K562 (cell line): ENCODE data around the gene PACS1. TPM values are rescaled to one million over a fixed set of nuclear protein-coding genes. Genes with fewer than 3 reads are reported as not detected.
A peak's percentile ranks its signal among the peaks of the same experiment; 100 is the strongest.

Experiments used
- ATAC-seq: fragments of 200-7000 bp; cut with Tn5 transposase; 3 replicates; pipeline ENCODE4 v1.9.1; 2020; ENCODE audit warnings: moderate library complexity
- BruUV-seq: library from RNA; stranded (reverse); fragments of 400-500 nt; replicated peaks from 2 replicates; lab custom pipeline; 2021; lab: Mats Ljungman, UMichigan
- CTCF ChIA-PET: fragments of 300-600 bp; formaldehyde crosslinking; extraction: SDS; loops from one replicate; lab custom pipeline; 2021; ENCODE audit warnings: low intra/inter-chr PET ratio; lab: Yijun Ruan, JAX
- POLR2A ChIA-PET: fragments of 300-600, 350-650 bp; sonication (Branson Sonifier 250); formaldehyde crosslinking; extraction: SDS; loops from one replicate; lab custom pipeline; 2021; ENCODE audit warnings: antibody characterized with exemption, inconsistent platforms; lab: Yijun Ruan, JAX
- DNase-seq, 4 experiments: peaks; one replicate each; pipeline versions ENCODE4 v3.0.0 to v3.0.0-alpha.2; 2011 to 2018; ENCODE audit warnings: low spot score in 3 of 4, mixed read lengths in 3 of 4; ENCODE audit errors: extremely low read depth in 1 of 4
- FAIRE-seq: peaks from 2 replicates; lab custom pipeline; 2011; peaks lifted over from hg19 to GRCh38; lab: Jason Lieb, UNC
- H2AFZ ChIP-seq: 2 replicates; pipeline ENCODE4 v1.6.0; 2011; ENCODE audit warnings: low read depth, low read length, control low read depth, inconsistent platforms
- H3K27ac ChIP-seq: fragments of 200-600 bp; 3 replicates; pipeline ENCODE4 v1.8.0; 2011; ENCODE audit warnings: low read depth, mild to moderate bottlenecking, control low read depth, inconsistent platforms, low read length, moderate library complexity, mixed read lengths; ENCODE audit errors: extremely low read depth
- H3K27me3 ChIP-seq, 2 experiments: fragments of 300-600 bp in 1 of 2; 2 replicates in 1 of 2; 3 replicates in 1 of 2; pipeline versions ENCODE4 v1.6.0 to v1.8.0; 2011; ENCODE audit warnings: inconsistent platforms in 2 of 2, low read length in 2 of 2, mild to moderate bottlenecking in 1 of 2, mixed read lengths in 1 of 2, moderate library complexity in 1 of 2; ENCODE audit not compliant: control insufficient read depth in 2 of 2, insufficient read depth in 2 of 2
- H3K36me3 ChIP-seq: fragments of 300-600 bp; 3 replicates; pipeline ENCODE4 v1.8.0; 2011; ENCODE audit warnings: mild to moderate bottlenecking, low read length, inconsistent platforms; ENCODE audit not compliant: control insufficient read depth, insufficient read depth
- H3K4me1 ChIP-seq, 2 experiments: fragments of 200-600 bp in 1 of 2; replicated peaks in 1 of 2; 2 replicates in 1 of 2; 3 replicates in 1 of 2; pipeline versions ENCODE4 v1.5.1 to v1.8.0; 2011; ENCODE audit warnings: inconsistent platforms in 2 of 2, low read length in 2 of 2, mild to moderate bottlenecking in 1 of 2, mixed read lengths in 1 of 2, moderate library complexity in 1 of 2; ENCODE audit not compliant: control insufficient read depth in 2 of 2, insufficient read depth in 2 of 2
- H3K4me2 ChIP-seq: 2 replicates; pipeline ENCODE4 v1.6.1; 2011; ENCODE audit warnings: low read length, control low read depth, inconsistent platforms, mixed read lengths; ENCODE audit not compliant: insufficient read depth
- H3K4me3 ChIP-seq: fragments of 200-600 bp; sonication (generic), shearing (Covaris generic); 2 replicates; pipeline ENCODE4 v1.5.1; 2016; ENCODE audit warnings: control low read depth, inconsistent platforms
- H3K79me2 ChIP-seq: fragments of 200-600 bp; 3 replicates; pipeline ENCODE4 v1.8.0; 2011; ENCODE audit warnings: low read length, inconsistent platforms; ENCODE audit not compliant: control insufficient read depth, insufficient read depth
- H3K9ac ChIP-seq, 2 experiments: 2 replicates each; pipeline versions ENCODE4 v1.6.0 to v1.6.1; 2011; ENCODE audit warnings: low read depth in 2 of 2, low read length in 2 of 2, control low read depth in 1 of 2, inconsistent platforms in 1 of 2, mild to moderate bottlenecking in 1 of 2, mixed read lengths in 1 of 2; ENCODE audit not compliant: insufficient read depth in 1 of 2
- H3K9me1 ChIP-seq: one replicate; pipeline ENCODE4 v1.6.0; 2011; ENCODE audit warnings: inconsistent platforms, mild to moderate bottlenecking, low read length, moderate library complexity; ENCODE audit not compliant: control insufficient read depth, insufficient read depth
- H3K9me3 ChIP-seq: replicated peaks from 2 replicates; pipeline ENCODE4 v1.5.1; 2011; ENCODE audit warnings: low read depth, low read length, inconsistent platforms; ENCODE audit not compliant: control insufficient read depth, insufficient read depth
- H4K20me1 ChIP-seq: replicated peaks from 2 replicates; pipeline ENCODE4 v1.6.1; 2011; ENCODE audit warnings: low read length, inconsistent platforms, mixed read lengths; ENCODE audit not compliant: control insufficient read depth, insufficient read depth
- BCOR ChIP-seq: fragments of 450-650 bp; IDR thresholded peaks from 2 replicates; pipeline ENCODE4 v1.6.1; 2016
- BRF2 ChIP-seq: IDR thresholded peaks from 3 replicates; pipeline ENCODE4 v1.6.1; 2011; ENCODE audit warnings: borderline replicate concordance, mild to moderate bottlenecking; ENCODE audit not compliant: insufficient read length, insufficient read depth
- ELF1 ChIP-seq: fragments of 200-800 bp; sonication (Bioruptor generic); IDR thresholded peaks from 2 replicates; pipeline ENCODE4 v1.6.1; 2016; ENCODE audit warnings: missing genetic modification characterization, missing compliant biosample characterization
- GTF2F1 ChIP-seq: IDR thresholded peaks from 2 replicates; pipeline ENCODE4 v1.6.1; 2011; ENCODE audit warnings: low read depth, low read length, improper control_type of control experiment
- MTA3 ChIP-seq: fragments of 450-650 bp; formaldehyde crosslinking; IDR thresholded peaks from 2 replicates; pipeline ENCODE4 v1.6.1; 2017; ENCODE audit warnings: mild to moderate bottlenecking, borderline replicate concordance
- MYNN ChIP-seq, 2 experiments: sonication (generic); formaldehyde crosslinking in 1 of 2; IDR thresholded peaks; 2 replicates each; pipeline versions ENCODE4 v1.5.0 to v1.6.1; 2016 to 2020; ENCODE audit warnings: antibody characterized with exemption in 1 of 2, missing genetic modification reagents in 1 of 2
- NBN ChIP-seq: fragments of 450-650 bp; IDR thresholded peaks from 2 replicates; pipeline ENCODE4 v1.6.1; 2016; ENCODE audit warnings: low read depth, mild to moderate bottlenecking
- PRDM10 ChIP-seq: fragments of 450-650 bp; IDR thresholded peaks from 2 replicates; pipeline ENCODE4 v1.6.1; 2018; ENCODE audit not compliant: partially characterized antibody
- SIN3B ChIP-seq: fragments of 450-650 bp; IDR thresholded peaks from 2 replicates; pipeline ENCODE4 v1.6.1; 2017; ENCODE audit warnings: low read depth, mild to moderate bottlenecking, moderate library complexity
- SRSF9 ChIP-seq: fragments of 200-400 bp; formaldehyde crosslinking; IDR thresholded peaks from 2 replicates; pipeline ENCODE4 v1.6.1; 2017; ENCODE audit warnings: low read depth, low read length, borderline replicate concordance
- THRB ChIP-seq: fragments of 450-650 bp; formaldehyde crosslinking; conservative IDR thresholded peaks from 2 replicates; pipeline ENCODE4 v1.4.0; 2022; ENCODE audit warnings: mild to moderate bottlenecking, missing genetic modification characterization
- ZNF507 ChIP-seq: conservative IDR thresholded peaks from 2 replicates; pipeline ENCODE4 v1.6.1; 2017; ENCODE audit warnings: missing genetic modification characterization, missing compliant biosample characterization
- WGBS: fragments of 100-300 bp; shearing (Covaris generic); methylation state at CpG from one replicate; pipeline ENCODE4 v1.1.6; 2016; ENCODE audit warnings: low coverage, mixed read lengths; ENCODE audit not compliant: insufficient coverage; ENCODE audit errors: missing lambda C conversion rate; 5-methylcytosine and 5-hydroxymethylcytosine counted together
- in situ Hi-C: fragments of 300-500 bp; cut with MboI; formaldehyde crosslinking; loops from 4 replicates; pipeline ENCODE4 v1.15.0; 2018; ENCODE audit warnings: inconsistent platforms, mixed read lengths
- intact Hi-C: fragments of 100-400 bp; cut with micrococcal nuclease; formaldehyde crosslinking; loops from 2 replicates; pipeline ENCODE4 v1.14.2; 2022
- polyA plus RNA-seq, 8 experiments: library from polyadenylated mRNA; depleted of rRNA in 4 of 8; stranded (reverse) in 5 of 8; unstranded in 3 of 8; fragments of >200 nt; fragmentation: Nextera tagmentation in 2 of 8; fragmentation: Illumina TruSeq in 1 of 8; extraction: Ambion mirVana in 2 of 8; extraction: Trizol in 1 of 8; gene quantifications; 2 replicates each; pipeline versions ENCODE4 v1.2.1 to v1.2.3, GENCODE V29; 2011 to 2014; ENCODE audit warnings: inconsistent platforms in 1 of 8, missing spikeins in 1 of 8
- total RNA-seq, 7 experiments: library from RNA; depleted of rRNA in 6 of 7; stranded (reverse); fragments of >200 nt in 6 of 7; fragmentation: Illumina TruSeq in 2 of 7; extraction: Trizol in 2 of 7; gene quantifications; 2 replicates each; pipeline versions ENCODE4 v1.2.1 to v1.2.3, GENCODE V29; 2011 to 2021; ENCODE audit warnings: low replicate concordance in 1 of 7

PACS1 gene
- total and polyA plus RNA-seq, 9 of the 15 experiments (the other 6 are each of a cell fraction or from before 2014, with no cell fraction given) = 0.34 to 28.1 (median 8.5) TPM

- in situ Hi-C loops = no loop called here
- peak; percentile 54 to 69 (median 64) for DNase-seq
- TSS peak; percentile 41 for BruUV-seq
- TF ChIP-seq MTA3 = peak; percentile 24; the same call in 1 of the 2 replicates
- TF ChIP-seq ZNF507 (tag) = no peak
- no peak for TF ChIP-seq THRB
- TF ChIP-seq SIN3B = no peak
- TF ChIP-seq GTF2F1 = no peak
- TF ChIP-seq ELF1 (tag) = peak; percentile 51; the same call in 1 of the 2 replicates
- no peak for TF ChIP-seq MYNN (IDR thresholded peaks at IDR 0.05)
- peak; percentile 14; the same call in 1 of the 2 replicates for TF ChIP-seq MYNN (CRISPR knock-in tag; IDR thresholded peaks at IDR 0.05)
- no peak for TF ChIP-seq BRF2
- peak; percentile 92 for TF ChIP-seq BCOR
- peak; percentile 76 for TF ChIP-seq PRDM10
- no peak for TF ChIP-seq SRSF9
- TF ChIP-seq NBN = peak; percentile 20; the same call in 1 of the 2 replicates
These were observed 199.2 kb downstream of the PACS1 start for GRCh38 chr11:66268952-66269905.

More at GRCh38 chr11:66268952-66269905, 199.2 kb downstream of the PACS1 start:
- H3K9me1 ChIP-seq = no peaks in the 10 kb centered on the region
- H3K4me2 ChIP-seq = peak overlapping the region; percentile 98
- no peaks in the 10 kb centered on the region for H3K27me3 ChIP-seq
- H3K36me3 ChIP-seq = peaks cover 63% of the 10 kb centered on the region
- no peaks in the 10 kb centered on the region for H3K9me3 ChIP-seq
- H3K4me1 ChIP-seq = peaks cover 5 to 47% of the 10 kb centered on the region in 2 experiments; a peak in 4 of 5 replicates
- ChIA-PET CTCF (interaction anchor here (1.1 kb wide), 1 partner anchor 46 kb away, joined by 4 read pairs; no protein-coding TSS in a partner anchor), POLR2A (interaction anchor here (0.6 to 2.8 kb wide), 3 partner anchors 11 to 20 kb away, joined by 3 to 17 read pairs (median 3); partner anchors contain the start of gene YIF1A)
- H4K20me1 ChIP-seq = peaks cover 10% of the 10 kb centered on the region; the same call in 1 of the 2 replicates
- FAIRE-seq (peak; percentile 64), ATAC-seq (peak; percentile 14)
- peak overlapping the region; percentile 84 for H2AFZ ChIP-seq
- peak overlapping the region; percentile 100 for H3K4me3 ChIP-seq
- peaks cover 29% of the 10 kb centered on the region for H3K79me2 ChIP-seq
- intact Hi-C loops = no loop called here
- peak overlapping the region; percentile 98 to 99 for H3K9ac ChIP-seq
- 3% methylated on average over 31 of the region's 32 CpGs for WGBS
- peak overlapping the region; percentile 95 for H3K27ac ChIP-seq
